WTC11 (cell line): ENCODE measurements around the gene ELOA2. TPM values are rescaled to one million over a fixed set of nuclear protein-coding genes. Genes with fewer than 3 reads are reported as not detected.

Experiments
- ATAC-seq: fragments of 200-7000 bp; cut with Tn5 transposase; 2 replicates; pipeline ENCODE4 v1.10.0; 2021; ENCODE audit warnings: mild to moderate bottlenecking, moderate library complexity
- CTCF ChIA-PET: fragments of 300-600 bp; sonication (Branson Sonifier 250); formaldehyde crosslinking; loops from one replicate; lab custom pipeline; 2021; ENCODE audit warnings: antibody characterized with exemption; lab: Charles Lee
- POLR2A ChIA-PET: fragments of 350-600 bp; sonication (Branson Sonifier 250); formaldehyde crosslinking; loops from one replicate; lab custom pipeline; 2021; ENCODE audit warnings: antibody characterized with exemption; lab: Charles Lee
- DNase-seq: peaks from one replicate; pipeline ENCODE4 v3.0.0; 2021; ENCODE audit warnings: low spot score
- H3K27ac Mint-ChIP-seq: 2 replicates; pipeline ENCODE4 v1.8.0; 2021; ENCODE audit warnings: mixed read lengths
- H3K27me3 Mint-ChIP-seq: 2 replicates; pipeline ENCODE4 v1.8.0; 2021; ENCODE audit warnings: low read depth, mild to moderate bottlenecking, moderate library complexity, mixed read lengths
- H3K36me3 Mint-ChIP-seq: 2 replicates; pipeline ENCODE4 v1.8.0; 2021; ENCODE audit warnings: mixed read lengths
- H3K4me1 Mint-ChIP-seq: 2 replicates; pipeline ENCODE4 v1.8.0; 2022; ENCODE audit warnings: mixed read lengths
- H3K4me3 Mint-ChIP-seq: 2 replicates; pipeline ENCODE4 v1.8.0; 2021; ENCODE audit warnings: mild to moderate bottlenecking, moderate library complexity, mixed read lengths
- H3K9me3 Mint-ChIP-seq: 2 replicates; pipeline ENCODE4 v1.8.0; 2021; ENCODE audit warnings: mixed read lengths
- ATF1 ChIP-seq: sonication (generic); formaldehyde crosslinking; IDR thresholded peaks from 2 replicates; pipeline ENCODE4 v1.8.1; 2023; ENCODE audit warnings: mild to moderate bottlenecking, moderate library complexity, missing genetic modification reagents
- ELF4 ChIP-seq: sonication (generic); formaldehyde crosslinking; IDR thresholded peaks from 2 replicates; pipeline ENCODE4 v1.8.1; 2022; ENCODE audit warnings: low read depth, mild to moderate bottlenecking, moderate library complexity, missing genetic modification reagents
- FOXJ3 ChIP-seq: sonication (generic); formaldehyde crosslinking; IDR thresholded peaks from 2 replicates; pipeline ENCODE4 v1.9.0; 2021; ENCODE audit warnings: missing genetic modification reagents, mild to moderate bottlenecking, borderline replicate concordance
- FOXP1 ChIP-seq: sonication (generic); formaldehyde crosslinking; IDR thresholded peaks from 2 replicates; pipeline ENCODE4 v1.8.0; 2022; ENCODE audit warnings: missing genetic modification reagents, mild to moderate bottlenecking, moderate library complexity, borderline replicate concordance
- JAZF1 ChIP-seq: fragments of 250-450 bp; sonication (Bioruptor Pico); IDR thresholded peaks from 2 replicates; pipeline ENCODE4 v1.9.0; 2021; ENCODE audit warnings: moderate library complexity, mild to moderate bottlenecking, inconsistent platforms
- KAT7 ChIP-seq: sonication (generic); formaldehyde crosslinking; IDR thresholded peaks from 2 replicates; pipeline ENCODE4 v1.8.1; 2023; ENCODE audit warnings: missing genetic modification reagents, mild to moderate bottlenecking, borderline replicate concordance
- NR2C2 ChIP-seq: sonication (generic); formaldehyde crosslinking; IDR thresholded peaks from 2 replicates; pipeline ENCODE4 v1.8.0; 2022; ENCODE audit warnings: mild to moderate bottlenecking, missing genetic modification reagents
- PRRX2 ChIP-seq: fragments of 250-450 bp; sonication (Bioruptor Pico); IDR thresholded peaks from 2 replicates; pipeline ENCODE4 v1.8.0; 2021; ENCODE audit warnings: mild to moderate bottlenecking
- TCF7 ChIP-seq: sonication (generic); formaldehyde crosslinking; IDR thresholded peaks from 2 replicates; pipeline ENCODE4 v1.8.0; 2022; ENCODE audit warnings: mild to moderate bottlenecking, low read depth, missing genetic modification reagents, moderate library complexity
- ZNF232 ChIP-seq: sonication (generic); formaldehyde crosslinking; IDR thresholded peaks from 2 replicates; pipeline ENCODE4 v1.8.0; 2022; ENCODE audit warnings: mild to moderate bottlenecking, missing genetic modification reagents
- total RNA-seq: library from RNA; stranded (reverse); gene quantifications from 3 replicates; pipeline ENCODE4 v1.2.3, GENCODE V29; 2021
- TF ChIP-seq, protein P1 (sequence below): sonication (generic); formaldehyde crosslinking; IDR thresholded peaks from 2 replicates; pipeline ENCODE4 v1.8.1; 2023; ENCODE audit warnings: mild to moderate bottlenecking, missing genetic modification reagents
- TF ChIP-seq, protein P2 (sequence below): fragments of 250-450 bp; sonication (Bioruptor Pico); IDR thresholded peaks from 2 replicates; pipeline ENCODE4 v1.8.0; 2021; ENCODE audit warnings: mild to moderate bottlenecking
- TF ChIP-seq, protein P3 (sequence below): sonication (generic); formaldehyde crosslinking; IDR thresholded peaks from 2 replicates; pipeline ENCODE4 v1.8.0; 2023; ENCODE audit warnings: missing genetic modification reagents
- TF ChIP-seq, protein P4 (sequence below): sonication (generic); formaldehyde crosslinking; IDR thresholded peaks from 2 replicates; pipeline ENCODE4 v1.8.1; 2022; ENCODE audit warnings: missing genetic modification reagents, borderline replicate concordance
- TF ChIP-seq, protein P5 (sequence below): sonication (generic); formaldehyde crosslinking; IDR thresholded peaks from 2 replicates; pipeline ENCODE4 v1.8.1; 2023; ENCODE audit warnings: mild to moderate bottlenecking, missing genetic modification reagents, borderline replicate concordance
- TF ChIP-seq, protein P6 (sequence below): sonication (generic); formaldehyde crosslinking; IDR thresholded peaks from 2 replicates; pipeline ENCODE4 v1.8.1; 2023; ENCODE audit warnings: mild to moderate bottlenecking, missing genetic modification reagents
- TF ChIP-seq, protein P7 (sequence below): sonication (generic); formaldehyde crosslinking; IDR thresholded peaks from 2 replicates; pipeline ENCODE4 v1.8.1; 2023; ENCODE audit warnings: mild to moderate bottlenecking, missing genetic modification reagents, moderate library complexity
- TF ChIP-seq, protein P8 (sequence below): fragments of 250-450 bp; sonication (Bioruptor Pico); IDR thresholded peaks from 2 replicates; pipeline ENCODE4 v2.1.2; 2022; ENCODE audit warnings: mild to moderate bottlenecking, moderate library complexity

ELOA2 gene
- total RNA-seq, 1 experiment from 2014 or later, result not detected

DNA sequence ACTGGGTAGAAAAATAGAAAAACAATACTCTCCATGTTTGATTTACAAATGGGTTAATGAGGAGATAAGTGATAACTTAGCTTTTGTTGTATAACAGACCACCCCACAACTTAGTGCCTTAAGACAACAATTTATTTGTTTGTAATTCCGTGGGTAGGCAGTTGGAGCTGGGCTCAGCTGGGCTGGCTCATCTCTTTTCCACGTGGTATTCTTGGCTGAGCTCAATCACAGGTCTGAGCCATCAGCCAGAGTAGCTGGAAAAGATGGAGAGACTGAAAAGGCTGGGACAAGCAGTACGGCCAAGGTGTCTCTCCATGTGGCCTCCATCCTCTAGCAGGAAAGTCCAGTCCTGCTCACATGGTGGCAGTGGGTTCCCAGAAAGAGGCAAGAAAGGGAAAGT, 32.2 kb upstream of the ELOA2 start (continued):
- TF ChIP-seq, protein P1, sequence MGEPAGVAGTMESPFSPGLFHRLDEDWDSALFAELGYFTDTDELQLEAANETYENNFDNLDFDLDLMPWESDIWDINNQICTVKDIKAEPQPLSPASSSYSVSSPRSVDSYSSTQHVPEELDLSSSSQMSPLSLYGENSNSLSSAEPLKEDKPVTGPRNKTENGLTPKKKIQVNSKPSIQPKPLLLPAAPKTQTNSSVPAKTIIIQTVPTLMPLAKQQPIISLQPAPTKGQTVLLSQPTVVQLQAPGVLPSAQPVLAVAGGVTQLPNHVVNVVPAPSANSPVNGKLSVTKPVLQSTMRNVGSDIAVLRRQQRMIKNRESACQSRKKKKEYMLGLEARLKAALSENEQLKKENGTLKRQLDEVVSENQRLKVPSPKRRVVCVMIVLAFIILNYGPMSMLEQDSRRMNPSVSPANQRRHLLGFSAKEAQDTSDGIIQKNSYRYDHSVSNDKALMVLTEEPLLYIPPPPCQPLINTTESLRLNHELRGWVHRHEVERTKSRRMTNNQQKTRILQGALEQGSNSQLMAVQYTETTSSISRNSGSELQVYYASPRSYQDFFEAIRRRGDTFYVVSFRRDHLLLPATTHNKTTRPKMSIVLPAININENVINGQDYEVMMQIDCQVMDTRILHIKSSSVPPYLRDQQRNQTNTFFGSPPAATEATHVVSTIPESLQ (CRISPR knock-in tag), result no peak
- TF ChIP-seq, protein P2, sequence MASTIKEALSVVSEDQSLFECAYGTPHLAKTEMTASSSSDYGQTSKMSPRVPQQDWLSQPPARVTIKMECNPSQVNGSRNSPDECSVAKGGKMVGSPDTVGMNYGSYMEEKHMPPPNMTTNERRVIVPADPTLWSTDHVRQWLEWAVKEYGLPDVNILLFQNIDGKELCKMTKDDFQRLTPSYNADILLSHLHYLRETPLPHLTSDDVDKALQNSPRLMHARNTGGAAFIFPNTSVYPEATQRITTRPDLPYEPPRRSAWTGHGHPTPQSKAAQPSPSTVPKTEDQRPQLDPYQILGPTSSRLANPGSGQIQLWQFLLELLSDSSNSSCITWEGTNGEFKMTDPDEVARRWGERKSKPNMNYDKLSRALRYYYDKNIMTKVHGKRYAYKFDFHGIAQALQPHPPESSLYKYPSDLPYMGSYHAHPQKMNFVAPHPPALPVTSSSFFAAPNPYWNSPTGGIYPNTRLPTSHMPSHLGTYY (CRISPR knock-in tag), result no peak
- TF ChIP-seq FOXJ3 (CRISPR knock-in tag), result no peak
- TF ChIP-seq, all 79 proteins: peak for 0

DNA sequence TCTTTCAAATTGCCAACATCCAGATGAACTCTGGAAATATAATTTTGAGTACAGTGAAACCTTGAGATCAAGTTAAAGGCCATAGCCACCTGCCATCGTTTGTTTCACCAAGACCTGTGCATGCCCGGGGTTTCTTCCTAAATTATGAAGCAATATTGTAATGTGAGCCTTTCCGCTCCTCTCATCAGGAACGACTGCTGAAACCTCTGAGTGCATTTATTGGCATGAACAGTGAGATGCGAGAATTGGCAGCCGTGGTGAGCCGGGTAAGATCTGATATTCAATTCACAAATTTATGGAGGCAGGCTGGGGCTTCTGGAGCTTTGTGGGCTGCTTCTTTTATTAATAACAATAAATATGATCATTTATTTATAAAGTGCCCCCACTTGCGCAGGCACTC, 27.7 kb upstream of the ELOA2 start:
- TF ChIP-seq, protein P3, sequence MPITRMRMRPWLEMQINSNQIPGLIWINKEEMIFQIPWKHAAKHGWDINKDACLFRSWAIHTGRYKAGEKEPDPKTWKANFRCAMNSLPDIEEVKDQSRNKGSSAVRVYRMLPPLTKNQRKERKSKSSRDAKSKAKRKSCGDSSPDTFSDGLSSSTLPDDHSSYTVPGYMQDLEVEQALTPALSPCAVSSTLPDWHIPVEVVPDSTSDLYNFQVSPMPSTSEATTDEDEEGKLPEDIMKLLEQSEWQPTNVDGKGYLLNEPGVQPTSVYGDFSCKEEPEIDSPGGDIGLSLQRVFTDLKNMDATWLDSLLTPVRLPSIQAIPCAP, result no peak
- TF ChIP-seq, protein P1 (CRISPR knock-in tag), result no peak
- TF ChIP-seq FOXJ3 (CRISPR knock-in tag), result no peak
- TF ChIP-seq PRRX2 (CRISPR knock-in tag), result no peak
- no peak for TF ChIP-seq ELF4 (CRISPR knock-in tag)
- no peak for TF ChIP-seq ZNF232 (CRISPR knock-in tag)
- no peak for TF ChIP-seq FOXP1 (CRISPR knock-in tag)
- TF ChIP-seq, protein P4, sequence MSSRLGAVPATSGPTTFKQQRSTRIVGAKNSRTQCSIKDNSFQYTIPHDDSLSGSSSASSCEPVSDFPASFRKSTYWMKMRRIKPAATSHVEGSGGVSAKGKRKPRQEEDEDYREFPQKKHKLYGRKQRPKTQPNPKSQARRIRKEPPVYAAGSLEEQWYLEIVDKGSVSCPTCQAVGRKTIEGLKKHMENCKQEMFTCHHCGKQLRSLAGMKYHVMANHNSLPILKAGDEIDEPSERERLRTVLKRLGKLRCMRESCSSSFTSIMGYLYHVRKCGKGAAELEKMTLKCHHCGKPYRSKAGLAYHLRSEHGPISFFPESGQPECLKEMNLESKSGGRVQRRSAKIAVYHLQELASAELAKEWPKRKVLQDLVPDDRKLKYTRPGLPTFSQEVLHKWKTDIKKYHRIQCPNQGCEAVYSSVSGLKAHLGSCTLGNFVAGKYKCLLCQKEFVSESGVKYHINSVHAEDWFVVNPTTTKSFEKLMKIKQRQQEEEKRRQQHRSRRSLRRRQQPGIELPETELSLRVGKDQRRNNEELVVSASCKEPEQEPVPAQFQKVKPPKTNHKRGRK (CRISPR knock-in tag), result no peak
- TF ChIP-seq TCF7 (CRISPR knock-in tag), result no peak
- no peak for TF ChIP-seq ATF1 (CRISPR knock-in tag)
- TF ChIP-seq NR2C2, result no peak
- no peak for TF ChIP-seq KAT7 (CRISPR knock-in tag)
- TF ChIP-seq, protein P5, sequence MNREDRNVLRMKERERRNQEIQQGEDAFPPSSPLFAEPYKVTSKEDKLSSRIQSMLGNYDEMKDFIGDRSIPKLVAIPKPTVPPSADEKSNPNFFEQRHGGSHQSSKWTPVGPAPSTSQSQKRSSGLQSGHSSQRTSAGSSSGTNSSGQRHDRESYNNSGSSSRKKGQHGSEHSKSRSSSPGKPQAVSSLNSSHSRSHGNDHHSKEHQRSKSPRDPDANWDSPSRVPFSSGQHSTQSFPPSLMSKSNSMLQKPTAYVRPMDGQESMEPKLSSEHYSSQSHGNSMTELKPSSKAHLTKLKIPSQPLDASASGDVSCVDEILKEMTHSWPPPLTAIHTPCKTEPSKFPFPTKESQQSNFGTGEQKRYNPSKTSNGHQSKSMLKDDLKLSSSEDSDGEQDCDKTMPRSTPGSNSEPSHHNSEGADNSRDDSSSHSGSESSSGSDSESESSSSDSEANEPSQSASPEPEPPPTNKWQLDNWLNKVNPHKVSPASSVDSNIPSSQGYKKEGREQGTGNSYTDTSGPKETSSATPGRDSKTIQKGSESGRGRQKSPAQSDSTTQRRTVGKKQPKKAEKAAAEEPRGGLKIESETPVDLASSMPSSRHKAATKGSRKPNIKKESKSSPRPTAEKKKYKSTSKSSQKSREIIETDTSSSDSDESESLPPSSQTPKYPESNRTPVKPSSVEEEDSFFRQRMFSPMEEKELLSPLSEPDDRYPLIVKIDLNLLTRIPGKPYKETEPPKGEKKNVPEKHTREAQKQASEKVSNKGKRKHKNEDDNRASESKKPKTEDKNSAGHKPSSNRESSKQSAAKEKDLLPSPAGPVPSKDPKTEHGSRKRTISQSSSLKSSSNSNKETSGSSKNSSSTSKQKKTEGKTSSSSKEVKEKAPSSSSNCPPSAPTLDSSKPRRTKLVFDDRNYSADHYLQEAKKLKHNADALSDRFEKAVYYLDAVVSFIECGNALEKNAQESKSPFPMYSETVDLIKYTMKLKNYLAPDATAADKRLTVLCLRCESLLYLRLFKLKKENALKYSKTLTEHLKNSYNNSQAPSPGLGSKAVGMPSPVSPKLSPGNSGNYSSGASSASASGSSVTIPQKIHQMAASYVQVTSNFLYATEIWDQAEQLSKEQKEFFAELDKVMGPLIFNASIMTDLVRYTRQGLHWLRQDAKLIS, result no peak
- TF ChIP-seq, protein P6, sequence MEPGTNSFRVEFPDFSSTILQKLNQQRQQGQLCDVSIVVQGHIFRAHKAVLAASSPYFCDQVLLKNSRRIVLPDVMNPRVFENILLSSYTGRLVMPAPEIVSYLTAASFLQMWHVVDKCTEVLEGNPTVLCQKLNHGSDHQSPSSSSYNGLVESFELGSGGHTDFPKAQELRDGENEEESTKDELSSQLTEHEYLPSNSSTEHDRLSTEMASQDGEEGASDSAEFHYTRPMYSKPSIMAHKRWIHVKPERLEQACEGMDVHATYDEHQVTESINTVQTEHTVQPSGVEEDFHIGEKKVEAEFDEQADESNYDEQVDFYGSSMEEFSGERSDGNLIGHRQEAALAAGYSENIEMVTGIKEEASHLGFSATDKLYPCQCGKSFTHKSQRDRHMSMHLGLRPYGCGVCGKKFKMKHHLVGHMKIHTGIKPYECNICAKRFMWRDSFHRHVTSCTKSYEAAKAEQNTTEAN (CRISPR knock-in tag), result no peak
- TF ChIP-seq, protein P7, sequence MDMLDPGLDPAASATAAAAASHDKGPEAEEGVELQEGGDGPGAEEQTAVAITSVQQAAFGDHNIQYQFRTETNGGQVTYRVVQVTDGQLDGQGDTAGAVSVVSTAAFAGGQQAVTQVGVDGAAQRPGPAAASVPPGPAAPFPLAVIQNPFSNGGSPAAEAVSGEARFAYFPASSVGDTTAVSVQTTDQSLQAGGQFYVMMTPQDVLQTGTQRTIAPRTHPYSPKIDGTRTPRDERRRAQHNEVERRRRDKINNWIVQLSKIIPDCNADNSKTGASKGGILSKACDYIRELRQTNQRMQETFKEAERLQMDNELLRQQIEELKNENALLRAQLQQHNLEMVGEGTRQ, result no peak
- TF ChIP-seq JAZF1 (CRISPR knock-in tag), result no peak
- TF ChIP-seq, protein P8, sequence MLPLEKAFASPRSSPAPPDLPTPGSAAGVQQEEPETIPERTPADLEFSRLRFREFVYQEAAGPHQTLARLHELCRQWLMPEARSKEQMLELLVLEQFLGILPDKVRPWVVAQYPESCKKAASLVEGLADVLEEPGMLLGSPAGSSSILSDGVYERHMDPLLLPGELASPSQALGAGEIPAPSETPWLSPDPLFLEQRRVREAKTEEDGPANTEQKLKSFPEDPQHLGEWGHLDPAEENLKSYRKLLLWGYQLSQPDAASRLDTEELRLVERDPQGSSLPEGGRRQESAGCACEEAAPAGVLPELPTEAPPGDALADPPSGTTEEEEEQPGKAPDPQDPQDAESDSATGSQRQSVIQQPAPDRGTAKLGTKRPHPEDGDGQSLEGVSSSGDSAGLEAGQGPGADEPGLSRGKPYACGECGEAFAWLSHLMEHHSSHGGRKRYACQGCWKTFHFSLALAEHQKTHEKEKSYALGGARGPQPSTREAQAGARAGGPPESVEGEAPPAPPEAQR (CRISPR knock-in tag), result no peak
- Mint-ChIP-seq H3K9me3 (0 out of 2 replicates have a peak, but pooled peaks cover 5% of the 10 kb centered on the region), H3K4me1 (no peaks in the 10 kb centered on the region; the same call in 1 of the 2 replicates), H3K27ac (no peak overlapping the region), H3K4me3 (no peak overlapping the region), H3K36me3 (no peaks in the 10 kb centered on the region), H3K27me3 (no peaks in the 10 kb centered on the region; the same call in 1 of the 2 replicates)
- POLR2A ChIA-PET, result no interaction called here
- DNase-seq (no peak), ATAC-seq (no peak)
- CTCF ChIA-PET, result no interaction called here
